ENCODE measurements around the gene RNF166. TPM values are rescaled to one million over a fixed set of nuclear protein-coding genes. Genes with fewer than 3 reads are reported as not detected.

The RNF166 gene
- polyA plus RNA-seq, 3 donors: 99.3 to 255 (median 120) TPM

GRCh38 chr16:88681084-88681680 lies 25.0 kb downstream of the RNF166 start:
- Mint-ChIP-seq H3K36me3 (peaks cover 33 to 57% of the 10 kb centered on the region in 2 donors), H3K9me3 (no peaks in the 10 kb centered on the region), H3K27ac (peak overlapping the region in 6 of 7 donors; percentile 75 to 96 (median 95)), H3K4me1 (peaks cover 51% of the 10 kb centered on the region), H3K27me3 (ENCODE audit: low read depth in 3 of 3) (no peaks in the 10 kb centered on the region), H3K4me3 (peak overlapping the region; percentile 56 to 81)
- no peak overlapping the region for H2AFZ ChIP-seq (ENCODE audit: insufficient read depth, low read depth, low read length, poor library complexity, severe bottlenecking)
- H3K27ac ChIP-seq (ENCODE audit: low read depth in 1 of 2, low read length in 2 of 2): peak overlapping the region; percentile 80 to 91
- DNase-seq: no peak
- intact Hi-C loops (cut with micrococcal nuclease): loop anchor here (1.0 to 10.0 kb wide), 3 partner anchors 20 to 86 kb away; partner anchors contain the start of gene IL17C (in 1 of the 2)
- TF ChIP-seq CTCF (IDR thresholded peaks at IDR 0.05): no peak
- H3K4me2 ChIP-seq (replicated peaks; ENCODE audit: extremely low read depth, low read length, poor library complexity, severe bottlenecking): peak overlapping the region; percentile 67
- peaks cover 58 to 63% of the 10 kb centered on the region in 2 donors for H3K4me1 ChIP-seq (ENCODE audit: control insufficient read depth in 1 of 2, insufficient read depth in 2 of 2, low read length in 2 of 2)
- no peak overlapping the region for H3K9ac ChIP-seq (ENCODE audit: insufficient read depth, low read length, poor library complexity, severe bottlenecking)
- H3K9me3 ChIP-seq (replicated peaks in 1 of 2; ENCODE audit: control insufficient read depth in 1 of 2, insufficient read depth in 1 of 2, low read length in 2 of 2): no peaks in the 10 kb centered on the region
- H3K36me3 ChIP-seq (replicated peaks in 1 of 2; ENCODE audit: control insufficient read depth in 1 of 2, insufficient read depth in 2 of 2, low read length in 2 of 2): peaks cover 32 to 38% of the 10 kb centered on the region in 2 donors
- H3K27me3 ChIP-seq (ENCODE audit: control insufficient read depth in 2 of 2, insufficient read depth in 2 of 2, low read length in 2 of 2): no peaks in the 10 kb centered on the region
- WGBS (ENCODE audit: insufficient coverage): 55% methylated on average over 28 of the region's 31 CpGs
- H3K79me2 ChIP-seq (ENCODE audit: insufficient read depth, low read length): peaks cover 22% of the 10 kb centered on the region
- H3K4me3 ChIP-seq (replicated peaks in 1 of 3; ENCODE audit: low read depth in 2 of 3, low read length in 3 of 3): peak overlapping the region in 1 of 3 experiments; percentile 66
- H4K20me1 ChIP-seq (ENCODE audit: insufficient read depth, low read length): peaks cover 3% of the 10 kb centered on the region

- peaks cover 16% of the 10 kb centered on the region for H3K79me2 ChIP-seq (ENCODE audit: insufficient read depth, low read length)
- Mint-ChIP-seq H3K4me3 (no peak overlapping the region), H3K36me3 (peaks cover 33 to 62% of the 10 kb centered on the region in 2 donors), H3K27ac (peak overlapping the region in 3 of 7 donors; percentile 41 to 95 (median 75)), H3K9me3 (no peaks in the 10 kb centered on the region), H3K27me3 (ENCODE audit: low read depth in 3 of 3) (no peaks in the 10 kb centered on the region), H3K4me1 (peaks cover 51% of the 10 kb centered on the region)
- DNase-seq: no peak
- peaks cover 7% of the 10 kb centered on the region for H4K20me1 ChIP-seq (ENCODE audit: insufficient read depth, low read length)
- H3K4me3 ChIP-seq (replicated peaks in 1 of 3; ENCODE audit: low read depth in 2 of 3, low read length in 3 of 3): peak overlapping the region in 1 of 3 experiments; percentile 66
- H3K27ac ChIP-seq (ENCODE audit: low read depth in 1 of 2, low read length in 2 of 2): no peak overlapping the region
- no peak for TF ChIP-seq CTCF (IDR thresholded peaks at IDR 0.05)
- H2AFZ ChIP-seq (ENCODE audit: insufficient read depth, low read depth, low read length, poor library complexity, severe bottlenecking): no peak overlapping the region
- H3K9me3 ChIP-seq (replicated peaks in 1 of 2; ENCODE audit: control insufficient read depth in 1 of 2, insufficient read depth in 1 of 2, low read length in 2 of 2): no peaks in the 10 kb centered on the region
- H3K36me3 ChIP-seq (replicated peaks in 1 of 2; ENCODE audit: control insufficient read depth in 1 of 2, insufficient read depth in 2 of 2, low read length in 2 of 2): peaks cover 38% of the 10 kb centered on the region in 2 donors
- H3K4me2 ChIP-seq (replicated peaks; ENCODE audit: extremely low read depth, low read length, poor library complexity, severe bottlenecking): no peak overlapping the region
- no peaks in the 10 kb centered on the region for H3K27me3 ChIP-seq (ENCODE audit: control insufficient read depth in 2 of 2, insufficient read depth in 2 of 2, low read length in 2 of 2)
- H3K9ac ChIP-seq (ENCODE audit: insufficient read depth, low read length, poor library complexity, severe bottlenecking): no peak overlapping the region
- intact Hi-C loops (cut with micrococcal nuclease): loop anchor here (1.0 to 10.0 kb wide), 3 partner anchors 21 to 86 kb away; partner anchors contain the start of gene IL17C (in 1 of the 2)
- WGBS (ENCODE audit: insufficient coverage): 83% methylated on average over 2 of the region's 5 CpGs
- peaks cover 54 to 59% of the 10 kb centered on the region in 2 donors for H3K4me1 ChIP-seq (ENCODE audit: control insufficient read depth in 1 of 2, insufficient read depth in 2 of 2, low read length in 2 of 2)
These were observed 25.6 kb downstream of the RNF166 start for GRCh38 chr16:88680554-88681083.

Measured in CD14-positive monocyte (primary cell).